Endothelial cell of umbilical vein (primary cell): ENCODE measurements around the gene CASP9. TPM values are rescaled to one million over a fixed set of nuclear protein-coding genes. Genes with fewer than 3 reads are reported as not detected.

Experiments used
- BruUV-seq: library from RNA; stranded (reverse); fragments of 400-500 nt; replicated peaks from 2 replicates; lab custom pipeline; 2021; lab: Mats Ljungman, UMichigan
- CTCF ChIA-PET: fragments of 300-600, 350-600 bp; sonication (Branson Sonifier 250); formaldehyde crosslinking; loops from one replicate; lab custom pipeline; 2021; ENCODE audit warnings: antibody characterized with exemption, inconsistent platforms; lab: Charles Lee
- POLR2A ChIA-PET: fragments of 300-600, 350-600 bp; sonication (Branson Sonifier 250); formaldehyde crosslinking; loops from one replicate; lab custom pipeline; 2021; ENCODE audit warnings: antibody characterized with exemption, inconsistent platforms; lab: Charles Lee
- DNase-seq: peaks from one replicate; pipeline ENCODE4 v3.0.0-alpha.2; 2011; ENCODE audit warnings: low read depth, low spot score
- FAIRE-seq: peaks from 2 replicates; lab custom pipeline; 2011; peaks lifted over from hg19 to GRCh38; lab: Jason Lieb, UNC
- H2AFZ ChIP-seq: 2 replicates; pipeline ENCODE4 v1.6.0; 2012; ENCODE audit warnings: low read depth, low read length, control low read depth, inconsistent platforms
- H3K27ac ChIP-seq: 2 replicates; pipeline ENCODE4 v1.5.1; 2011; ENCODE audit warnings: low read depth, mild to moderate bottlenecking, control low read depth, low read length, moderate library complexity; ENCODE audit not compliant: insufficient read depth
- H3K27me3 ChIP-seq, 2 experiments: 2 replicates each; pipeline versions ENCODE4 v1.6.0 to v1.6.1; 2011; ENCODE audit warnings: low read length in 2 of 2, mixed read lengths in 1 of 2; ENCODE audit not compliant: control insufficient read depth in 2 of 2, insufficient read depth in 2 of 2
- H3K36me3 ChIP-seq, 2 experiments: 2 replicates in 1 of 2; 3 replicates in 1 of 2; pipeline ENCODE4 v1.5.1; 2011; ENCODE audit warnings: low read length in 2 of 2, mild to moderate bottlenecking in 1 of 2, moderate library complexity in 1 of 2; ENCODE audit not compliant: control insufficient read depth in 2 of 2, insufficient read depth in 2 of 2; ENCODE audit errors: extremely low read depth in 1 of 2
- H3K4me1 ChIP-seq: 3 replicates; pipeline ENCODE4 v1.5.1; 2011; ENCODE audit warnings: mild to moderate bottlenecking, low read length; ENCODE audit not compliant: control insufficient read depth, insufficient read depth; ENCODE audit errors: extremely low read depth
- H3K4me2 ChIP-seq: 2 replicates; pipeline ENCODE4 v1.6.1; 2011; ENCODE audit warnings: low read length, control low read depth, mixed read lengths; ENCODE audit not compliant: insufficient read depth
- H3K4me3 ChIP-seq, 3 experiments: fragments of 200-600 bp in 1 of 3; sonication (generic), shearing (Covaris generic) in 1 of 3; replicated peaks in 1 of 3; 2 replicates each; pipeline ENCODE4 v1.5.1; 2011 to 2016; ENCODE audit warnings: control low read depth in 3 of 3, low read length in 3 of 3, mild to moderate bottlenecking in 2 of 3, inconsistent platforms in 1 of 3, low read depth in 1 of 3, moderate library complexity in 1 of 3; ENCODE audit not compliant: insufficient read depth in 1 of 3
- H3K79me2 ChIP-seq: 2 replicates; pipeline ENCODE4 v1.6.0; 2012; ENCODE audit warnings: low read length, inconsistent platforms; ENCODE audit not compliant: control insufficient read depth, insufficient read depth
- H3K9ac ChIP-seq: replicated peaks from 2 replicates; pipeline ENCODE3; 2011; ENCODE audit warnings: low read length, control low read depth; ENCODE audit not compliant: insufficient read depth; ENCODE audit errors: extremely low read depth
- H3K9me1 ChIP-seq: replicated peaks from 3 replicates; pipeline ENCODE4 v1.6.0; 2011; ENCODE audit warnings: mild to moderate bottlenecking, low read length; ENCODE audit not compliant: control insufficient read depth, insufficient read depth; ENCODE audit errors: extremely low read depth
- H3K9me3 ChIP-seq: replicated peaks from 2 replicates; pipeline ENCODE4 v1.5.1; 2012; ENCODE audit warnings: low read length, inconsistent platforms; ENCODE audit not compliant: control insufficient read depth, insufficient read depth
- H4K20me1 ChIP-seq: replicated peaks from 2 replicates; pipeline ENCODE3; 2011; ENCODE audit warnings: mild to moderate bottlenecking, low read length; ENCODE audit not compliant: control insufficient read depth, insufficient read depth; ENCODE audit errors: extremely low read depth
- EZH2 ChIP-seq: IDR thresholded peaks from 2 replicates; pipeline ENCODE4 v1.6.1; 2012; ENCODE audit warnings: borderline replicate concordance, low read depth, mild to moderate bottlenecking, moderate library complexity, low read length, inconsistent platforms; ENCODE audit not compliant: severe bottlenecking
- FOS ChIP-seq: IDR thresholded peaks from 2 replicates; pipeline ENCODE4 v1.6.1; 2011; ENCODE audit warnings: mild to moderate bottlenecking, low read length, moderate library complexity, borderline replicate concordance; ENCODE audit not compliant: insufficient read depth
- GATA2 ChIP-seq: IDR thresholded peaks from 2 replicates; pipeline ENCODE4 v1.7.0; 2011; ENCODE audit warnings: low read depth, mild to moderate bottlenecking, moderate library complexity, mixed read lengths, low read length; ENCODE audit not compliant: insufficient read length, insufficient read depth
- JUN ChIP-seq: IDR thresholded peaks from 2 replicates; pipeline ENCODE4 v1.6.1; 2011; ENCODE audit warnings: borderline replicate concordance, low read depth; ENCODE audit not compliant: insufficient read length, insufficient read depth
- MYC ChIP-seq: IDR thresholded peaks from one replicate; pipeline ENCODE4 v1.6.1; 2011; ENCODE audit warnings: mild to moderate bottlenecking, low read depth, low read length
- POLR2A ChIP-seq: IDR thresholded peaks from 2 replicates; pipeline ENCODE4 v1.6.1; 2012; ENCODE audit warnings: low read depth, mild to moderate bottlenecking, control low read depth, low read length
- POLR2AphosphoS5 ChIP-seq: IDR thresholded peaks from 2 replicates; pipeline ENCODE4 v1.6.1; 2012; ENCODE audit warnings: low read depth, mild to moderate bottlenecking, control low read depth, low read length, moderate library complexity; ENCODE audit not compliant: insufficient read depth
- dilution Hi-C: fragments of 300-500 bp; cut with MboI; formaldehyde crosslinking; loops from one replicate; pipeline ENCODE4 v1.15.0; 2019; ENCODE audit warnings: low sequenced_read_pairs; ENCODE audit not compliant: extremely low pct_ligation_motif_present
- intact Hi-C: fragments of 100-400 bp; cut with micrococcal nuclease; formaldehyde crosslinking; loops from one replicate; pipeline ENCODE4 v1.10.0; 2022
- polyA plus RNA-seq, 4 experiments: library from polyadenylated mRNA; depleted of rRNA in 3 of 4; stranded (reverse) in 3 of 4; unstranded in 1 of 4; fragments of >200 nt; gene quantifications; 2 replicates each; pipeline versions ENCODE4 v1.2.1 to v1.2.3, GENCODE V29; 2011 to 2012; ENCODE audit warnings: missing spikeins in 1 of 4
- total RNA-seq: library from RNA; stranded (reverse); gene quantifications from 2 replicates; pipeline ENCODE4 v1.2.3, GENCODE V29; 2021
- TF ChIP-seq, protein P1 (sequence below): IDR thresholded peaks from 2 replicates; pipeline ENCODE4 v1.6.1; 2011; ENCODE audit not compliant: insufficient read depth, insufficient read length
- TF ChIP-seq, protein P2 (sequence below), 2 donors: IDR thresholded peaks; 1 replicate in 1 of 2; 2 replicates in 1 of 2; pipeline ENCODE4 v1.5.1; 2011; ENCODE audit warnings: low read length in 2 of 2, mild to moderate bottlenecking in 2 of 2, moderate library complexity in 2 of 2, control low read depth in 1 of 2, inconsistent platforms in 1 of 2, low read depth in 1 of 2; ENCODE audit not compliant: insufficient read depth in 1 of 2; ENCODE audit errors: extremely low read depth in 1 of 2

CASP9 gene
- total and polyA plus RNA-seq, 2 donors (not counting 3 experiments of a cell fraction or from before 2014, with no cell fraction given), result 10.5 to 14.1 TPM

DNA sequence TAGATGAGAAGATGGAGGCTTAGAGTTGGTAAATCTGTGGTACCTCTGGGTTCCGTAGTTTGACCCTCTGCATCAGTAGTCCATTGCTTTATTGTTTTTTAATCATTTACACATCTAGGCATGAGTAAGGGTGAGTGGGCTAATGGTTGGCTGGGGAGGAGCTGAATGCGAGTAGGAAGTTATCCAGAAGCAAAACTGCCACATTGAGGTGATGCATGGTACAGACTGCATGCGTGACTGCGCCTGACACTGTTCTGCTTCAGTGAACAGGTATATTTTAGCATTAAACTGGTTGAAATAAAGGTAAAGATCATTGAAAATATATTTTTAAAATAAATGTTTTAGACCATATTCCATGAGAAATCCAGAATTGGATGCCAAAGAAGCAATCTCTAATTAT, 7.0 kb upstream of the CASP9 start:
- Histone ChIP-seq H4K20me1 (no peaks in the 10 kb centered on the region), H3K27me3 (no peaks in the 10 kb centered on the region), H3K9ac (no peak overlapping the region), H3K4me1 (peaks cover 9% of the 10 kb centered on the region), H3K27ac (no peak overlapping the region), H2AFZ (no peak overlapping the region), H3K79me2 (peaks cover 11% of the 10 kb centered on the region), H3K36me3 (peaks cover 0 to 5% of the 10 kb centered on the region in 2 experiments), H3K4me3 (no peak overlapping the region), H3K9me1 (no peaks in the 10 kb centered on the region), H3K4me2 (no peak overlapping the region), H3K9me3 (no peaks in the 10 kb centered on the region)
- ChIA-PET POLR2A (no interaction called here), CTCF (no interaction called here)
- no TSS peak for BruUV-seq
- DNase-seq (no peak), FAIRE-seq (no peak)
- dilution Hi-C loops, result no loop called here
- no peak for TF ChIP-seq POLR2A
- no peak for TF ChIP-seq MYC
- TF ChIP-seq, protein P1, sequence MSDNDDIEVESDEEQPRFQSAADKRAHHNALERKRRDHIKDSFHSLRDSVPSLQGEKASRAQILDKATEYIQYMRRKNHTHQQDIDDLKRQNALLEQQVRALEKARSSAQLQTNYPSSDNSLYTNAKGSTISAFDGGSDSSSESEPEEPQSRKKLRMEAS, result no peak
- no peak for TF ChIP-seq GATA2
- TF ChIP-seq EZH2, result no peak
- TF ChIP-seq, protein P2, sequence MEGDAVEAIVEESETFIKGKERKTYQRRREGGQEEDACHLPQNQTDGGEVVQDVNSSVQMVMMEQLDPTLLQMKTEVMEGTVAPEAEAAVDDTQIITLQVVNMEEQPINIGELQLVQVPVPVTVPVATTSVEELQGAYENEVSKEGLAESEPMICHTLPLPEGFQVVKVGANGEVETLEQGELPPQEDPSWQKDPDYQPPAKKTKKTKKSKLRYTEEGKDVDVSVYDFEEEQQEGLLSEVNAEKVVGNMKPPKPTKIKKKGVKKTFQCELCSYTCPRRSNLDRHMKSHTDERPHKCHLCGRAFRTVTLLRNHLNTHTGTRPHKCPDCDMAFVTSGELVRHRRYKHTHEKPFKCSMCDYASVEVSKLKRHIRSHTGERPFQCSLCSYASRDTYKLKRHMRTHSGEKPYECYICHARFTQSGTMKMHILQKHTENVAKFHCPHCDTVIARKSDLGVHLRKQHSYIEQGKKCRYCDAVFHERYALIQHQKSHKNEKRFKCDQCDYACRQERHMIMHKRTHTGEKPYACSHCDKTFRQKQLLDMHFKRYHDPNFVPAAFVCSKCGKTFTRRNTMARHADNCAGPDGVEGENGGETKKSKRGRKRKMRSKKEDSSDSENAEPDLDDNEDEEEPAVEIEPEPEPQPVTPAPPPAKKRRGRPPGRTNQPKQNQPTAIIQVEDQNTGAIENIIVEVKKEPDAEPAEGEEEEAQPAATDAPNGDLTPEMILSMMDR (IDR thresholded peaks at IDR 0.05; ENCODE audit: extremely low read depth in 1 of 2, insufficient read depth in 1 of 2, low read depth in 1 of 2, low read length in 2 of 2), result no peak
- no peak for TF ChIP-seq FOS
- TF ChIP-seq POLR2AphosphoS5, result no peak
- TF ChIP-seq JUN, result no peak
- intact Hi-C loops, result no loop called here
